ENCODE results near the gene CEP128.
"Not testable (repeated sequence)": the region's sequence is repeated elsewhere in the genome, so short reads cannot be mapped to it uniquely, and the experiment has no call there.

The CEP128 gene

DNA sequence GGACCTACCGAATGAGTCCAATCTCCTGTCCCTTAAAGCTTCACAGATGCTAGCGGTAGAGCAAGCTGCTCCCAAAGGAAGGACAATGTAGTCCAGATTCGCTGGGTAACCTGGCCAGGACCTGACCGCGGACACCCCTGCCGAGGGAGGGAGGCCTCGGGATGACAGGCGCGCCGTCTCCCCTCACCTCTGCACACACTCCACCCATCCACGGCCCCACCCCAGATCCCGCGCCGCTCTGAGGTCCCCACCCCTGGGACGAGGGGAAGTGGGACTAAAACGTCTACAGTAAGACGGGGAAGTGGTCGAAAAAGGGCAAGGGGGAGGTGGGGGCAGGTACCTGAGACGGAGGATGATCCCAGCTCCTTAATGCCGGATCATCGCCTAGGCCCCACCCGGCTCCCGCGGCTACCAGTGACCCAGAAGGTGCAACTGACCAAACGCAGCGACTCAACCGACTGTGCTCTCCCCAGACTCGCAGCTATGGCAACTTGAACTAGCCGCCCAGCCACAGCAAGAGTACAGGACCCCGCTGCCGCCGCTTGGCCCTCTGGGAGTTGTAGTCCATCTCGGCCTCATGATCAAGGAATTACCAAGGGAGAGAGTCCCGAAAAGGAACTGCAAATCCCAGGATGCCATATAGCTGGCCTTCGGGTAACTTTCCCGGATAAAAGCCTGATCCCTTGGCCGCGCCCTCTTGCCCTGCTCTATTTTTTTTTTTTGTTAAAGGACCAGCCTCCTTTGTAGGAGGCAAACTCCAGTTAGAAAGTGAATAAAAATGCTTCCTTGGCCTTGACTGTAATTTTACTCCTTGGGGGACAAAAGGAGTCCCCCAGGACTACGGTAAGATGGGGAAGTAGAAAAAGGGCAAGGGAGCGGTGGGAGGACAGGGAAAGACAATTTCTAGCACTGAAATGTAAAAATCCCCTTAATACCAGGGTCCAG is at the start of gene CEP128:
CEP128 (minus strand) TSS at position 498 of the 945 bp plus-strand sequence.
- DNase-seq, result peak; percentile 99

DNA sequence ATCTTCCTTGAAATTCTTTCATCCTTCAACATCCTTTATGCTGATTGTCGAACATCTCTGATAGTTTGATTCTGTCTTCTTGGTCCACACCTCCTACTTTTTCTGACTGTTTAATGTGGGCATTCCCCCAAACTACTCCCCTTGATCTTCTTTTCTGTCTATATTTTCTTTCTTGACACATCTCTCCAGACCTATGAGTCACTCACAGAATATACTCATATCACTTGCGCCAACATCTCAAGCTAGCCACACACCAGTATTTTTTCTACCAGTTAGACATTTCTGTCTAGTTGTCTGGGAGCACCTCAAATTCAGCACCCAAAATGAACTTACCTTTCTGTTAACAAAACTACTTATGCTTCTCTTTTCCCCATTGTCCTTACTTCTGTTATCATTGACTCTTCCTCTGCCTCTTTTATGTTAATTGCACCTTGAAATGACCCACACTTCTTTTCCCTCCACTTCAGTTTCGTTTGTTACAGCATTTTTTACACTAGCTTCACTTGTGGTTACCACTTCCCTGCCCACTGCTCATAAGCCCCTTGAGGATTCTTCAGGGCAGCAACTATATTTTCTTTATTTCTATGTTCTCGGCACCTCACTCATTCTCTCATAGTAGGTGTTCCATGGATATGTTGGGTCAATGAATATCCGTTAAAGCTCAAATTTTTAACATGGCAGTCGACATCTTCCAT is 47.3 kb upstream of the CEP128 start:
- DNase-seq, result no peak

DNA sequence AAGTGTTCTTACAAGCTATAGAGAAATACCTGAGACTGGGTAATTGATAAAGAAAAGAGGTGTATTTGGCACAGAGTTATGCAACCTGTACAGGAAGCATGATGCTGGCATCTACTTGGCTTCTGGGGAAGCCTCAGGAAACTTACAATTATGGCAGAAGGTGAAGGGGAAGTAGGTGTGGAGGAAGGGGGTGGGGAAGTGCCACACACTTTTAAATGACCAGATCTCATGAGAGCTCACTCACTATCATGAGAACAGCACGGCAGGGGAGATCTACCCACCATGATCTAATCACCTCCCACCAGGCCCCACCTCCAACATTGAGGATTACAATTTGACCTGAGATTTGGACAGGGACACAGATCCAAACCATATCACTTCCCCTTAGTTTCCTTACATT is 46.7 kb upstream of the CEP128 start:
- DNase-seq, result no peak

DNA sequence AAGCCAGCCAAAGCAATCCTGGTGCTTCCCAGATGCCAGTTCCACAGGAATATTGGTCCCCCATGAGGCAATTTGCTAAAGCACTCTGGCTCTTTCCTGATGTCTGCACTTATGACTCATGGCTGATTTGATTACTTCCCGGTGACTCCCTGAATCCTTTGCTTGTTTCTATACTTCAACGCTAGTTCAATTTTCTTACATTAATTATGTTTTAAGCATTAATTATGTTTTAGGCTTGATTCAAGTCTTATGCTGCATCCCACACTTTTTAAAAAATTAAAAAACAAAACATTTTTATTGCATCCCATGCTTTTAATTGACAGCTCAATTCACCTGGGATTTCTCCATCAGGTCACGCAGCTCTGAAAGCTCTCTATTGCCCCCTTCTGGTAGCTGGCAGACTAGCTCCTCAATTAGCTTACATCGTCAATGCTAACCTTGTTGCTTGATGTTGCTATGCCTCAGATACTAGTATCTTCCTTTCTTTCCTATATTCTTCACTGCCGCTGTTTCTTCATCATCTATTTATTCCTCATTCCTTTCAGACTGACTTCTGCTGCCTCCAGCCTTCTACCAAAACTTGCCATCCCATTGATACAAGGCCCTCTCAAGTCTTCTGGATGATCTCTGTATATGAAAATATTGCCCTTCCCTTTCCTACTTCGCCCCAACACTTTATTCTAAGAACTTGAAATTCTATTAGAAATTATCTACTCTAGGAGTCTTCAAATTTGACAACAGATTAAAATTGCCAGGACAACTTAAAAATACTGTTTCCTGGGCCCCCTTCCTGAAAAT is 45.9 kb upstream of the CEP128 start:
- peak; percentile 99 for DNase-seq

DNA sequence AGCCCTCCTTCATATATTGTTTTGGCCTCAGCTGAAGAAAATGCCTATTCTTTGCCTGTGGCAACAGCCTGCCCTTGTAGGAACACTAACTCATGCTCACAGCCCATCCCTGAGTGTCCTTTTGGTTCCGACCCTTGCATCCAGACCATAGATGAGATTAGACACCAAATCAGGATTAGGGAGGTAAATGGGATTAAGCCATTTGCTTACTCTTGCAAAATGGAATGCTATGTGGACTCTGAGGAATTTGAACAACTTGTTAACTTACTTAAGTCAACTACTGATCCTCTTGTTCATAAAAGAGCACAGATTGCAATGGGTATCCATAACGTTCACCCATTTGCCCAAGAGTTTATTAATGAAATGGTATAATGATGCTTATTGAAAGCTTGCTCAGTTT is 41.2 kb upstream of the CEP128 start:
- no peak for DNase-seq

DNA sequence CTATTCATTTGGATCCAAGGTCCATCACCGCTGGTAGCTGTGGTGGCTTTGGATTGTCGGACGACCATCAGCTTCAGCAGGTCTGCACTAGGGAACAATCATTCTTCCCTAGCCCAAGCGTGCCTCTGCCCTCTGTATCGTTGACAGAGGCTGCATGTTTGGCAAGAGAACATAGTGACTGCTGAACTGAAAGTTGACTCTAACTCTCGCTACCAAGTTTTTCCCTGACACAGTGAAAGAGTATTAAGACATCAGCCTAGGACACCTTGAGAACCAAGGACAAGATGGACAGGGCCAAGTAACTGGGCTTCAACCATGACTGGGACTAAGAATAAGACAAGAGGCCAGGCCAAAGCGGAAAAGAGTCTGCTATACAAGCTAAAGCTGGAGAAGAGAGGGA is 40.1 kb upstream of the CEP128 start:
- no peak for DNase-seq

DNA sequence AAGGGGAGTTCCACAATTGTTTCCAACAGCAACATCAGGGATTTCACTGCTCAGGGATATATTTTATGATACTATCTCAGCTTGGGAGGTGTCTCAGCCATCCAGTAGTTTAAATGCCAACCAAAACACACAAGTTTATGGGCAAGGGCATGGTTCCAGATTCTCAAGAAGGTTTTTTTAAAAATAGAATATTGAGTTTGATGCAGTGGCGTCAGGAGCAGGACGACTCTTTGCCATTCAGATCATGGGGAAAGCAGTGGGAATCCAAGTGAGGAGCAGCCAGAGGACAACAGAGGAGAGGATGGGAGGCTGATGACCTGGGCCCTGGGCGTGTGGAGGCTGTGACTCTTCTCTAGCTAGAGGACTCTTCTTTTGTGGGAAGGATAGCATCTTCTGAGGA is 39.6 kb upstream of the CEP128 start:
- no peak for DNase-seq

DNA sequence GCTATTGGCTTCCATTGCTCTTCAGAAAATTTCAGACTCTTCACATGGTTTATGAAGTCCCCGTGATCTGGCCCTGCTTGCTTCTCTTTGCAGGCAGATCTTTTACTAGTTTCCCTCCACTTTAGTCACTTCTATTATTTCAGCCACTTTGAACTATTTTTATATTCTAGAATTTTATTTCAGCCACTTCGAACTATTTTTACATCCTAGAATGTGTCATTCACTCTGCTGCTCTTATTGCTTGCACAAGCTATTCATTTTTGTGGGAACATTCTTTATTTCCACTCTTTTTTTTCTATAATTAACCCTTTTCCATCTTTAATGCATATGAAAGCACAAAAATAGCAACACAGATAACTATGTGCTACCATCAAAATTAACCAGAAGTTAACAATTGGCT is 38.4 kb upstream of the CEP128 start:
- no peak for DNase-seq

DNA sequence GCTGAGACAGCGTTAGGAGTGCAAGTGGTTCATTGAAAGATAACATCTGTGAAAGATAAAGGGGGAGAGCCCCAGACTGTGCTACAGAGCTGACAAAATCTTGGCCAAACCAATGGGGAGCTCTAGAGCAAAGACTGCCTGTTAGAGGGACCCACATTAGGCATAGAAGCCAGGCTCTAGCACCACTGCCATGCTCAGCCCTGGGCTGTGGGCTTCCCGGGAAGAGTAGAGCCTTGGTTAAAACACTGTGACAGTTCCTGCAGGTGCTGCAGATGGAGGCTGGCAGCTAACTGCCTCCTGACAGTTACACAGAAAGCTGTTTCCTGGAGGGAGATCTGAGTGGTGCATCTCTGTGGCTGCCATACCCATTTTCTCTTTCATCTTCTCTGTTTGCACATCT is 36.9 kb upstream of the CEP128 start:
- DNase-seq, result peak; percentile 43

DNA sequence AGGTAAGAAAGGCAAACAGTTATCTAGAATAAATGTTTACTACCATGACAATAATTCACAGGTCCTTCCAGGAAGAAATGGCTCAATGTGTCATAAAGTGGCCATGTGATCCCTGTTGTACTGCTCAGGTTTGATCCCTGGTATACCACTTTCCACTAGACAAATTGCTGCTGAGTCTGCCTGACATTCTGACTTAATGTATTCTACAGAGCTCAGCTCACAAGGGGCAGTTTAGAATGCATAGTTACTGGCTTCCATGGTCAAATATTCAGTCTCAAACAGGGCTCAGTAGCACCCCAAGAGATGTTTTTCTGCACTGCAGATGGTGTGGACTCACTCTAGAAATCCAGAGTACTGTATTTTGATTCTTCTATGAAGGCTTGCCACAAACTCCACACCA is 35.7 kb upstream of the CEP128 start:
- no peak for DNase-seq

DNA sequence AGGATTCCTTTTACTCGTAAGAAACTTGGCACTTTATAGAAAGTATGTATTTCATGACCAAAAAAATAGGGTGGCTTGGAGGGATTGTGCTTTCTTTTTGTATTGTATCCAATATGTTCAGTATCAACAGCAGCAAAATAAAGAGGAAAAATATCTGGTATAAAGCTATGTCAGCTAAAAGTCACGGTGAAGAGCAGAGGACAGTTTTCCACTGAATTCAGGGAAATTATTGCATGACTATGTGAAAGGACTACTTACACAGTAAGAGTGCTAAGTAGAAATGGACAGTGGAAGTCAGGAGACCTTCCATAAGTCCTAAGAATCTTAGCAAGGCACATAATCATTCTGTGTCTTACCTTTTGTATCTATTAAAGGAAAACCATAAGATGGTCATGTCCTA is 33.1 kb upstream of the CEP128 start:
- DNase-seq, result peak; percentile 77

DNA sequence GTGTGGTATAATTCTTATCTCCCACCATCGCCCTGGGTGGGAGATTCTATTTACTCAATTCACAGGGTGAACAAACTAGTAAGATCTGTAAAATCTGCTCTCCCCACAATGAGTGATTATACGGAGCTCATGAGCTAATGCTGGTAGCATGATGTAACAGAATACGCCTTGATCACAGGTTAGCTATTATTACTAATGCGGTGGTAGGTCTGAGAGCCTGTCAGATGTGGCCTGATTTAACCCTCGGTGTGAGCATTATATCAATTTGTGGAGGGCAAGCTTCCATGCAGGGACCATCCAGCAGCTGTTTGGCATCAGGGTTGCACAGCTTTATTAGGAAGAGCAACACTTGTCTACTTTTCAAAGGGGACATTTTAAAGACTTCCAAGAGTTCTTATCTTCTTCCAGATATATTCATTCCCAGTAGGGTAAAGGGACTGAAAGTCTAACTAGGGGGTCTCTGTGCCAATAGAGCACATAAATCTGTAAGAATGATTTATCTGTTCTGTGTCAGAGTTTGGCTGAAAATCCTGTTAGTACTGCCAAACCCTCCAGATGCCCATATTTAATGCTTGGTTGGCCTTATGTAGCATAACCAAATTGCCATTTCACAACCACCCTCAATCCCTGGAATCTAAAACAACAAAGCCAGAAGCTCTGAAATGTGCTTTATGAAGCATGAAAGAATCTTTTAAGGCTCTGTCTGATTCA is 32.5 kb upstream of the CEP128 start:
- peak; percentile 100 for DNase-seq

DNA sequence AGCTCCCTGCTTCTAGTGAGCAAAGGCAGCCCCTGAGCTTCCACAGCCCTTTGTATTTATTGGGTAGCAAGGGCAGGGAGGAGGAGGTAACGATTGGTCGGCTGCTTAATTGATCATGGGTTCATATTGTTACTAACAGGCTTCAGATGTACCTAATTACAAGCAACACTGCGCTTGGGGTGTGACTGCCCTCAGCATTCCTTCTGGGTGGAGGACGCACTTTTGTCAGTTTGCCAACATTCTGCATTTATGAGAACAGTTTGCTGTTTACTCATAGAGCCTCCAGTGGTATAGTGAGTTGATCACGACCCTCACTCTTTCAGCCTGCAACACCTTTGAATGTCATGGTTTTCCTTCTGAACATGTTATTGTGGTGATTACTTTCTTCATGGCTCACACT is 23.5 kb upstream of the CEP128 start:
- DNase-seq, result no peak

DNA sequence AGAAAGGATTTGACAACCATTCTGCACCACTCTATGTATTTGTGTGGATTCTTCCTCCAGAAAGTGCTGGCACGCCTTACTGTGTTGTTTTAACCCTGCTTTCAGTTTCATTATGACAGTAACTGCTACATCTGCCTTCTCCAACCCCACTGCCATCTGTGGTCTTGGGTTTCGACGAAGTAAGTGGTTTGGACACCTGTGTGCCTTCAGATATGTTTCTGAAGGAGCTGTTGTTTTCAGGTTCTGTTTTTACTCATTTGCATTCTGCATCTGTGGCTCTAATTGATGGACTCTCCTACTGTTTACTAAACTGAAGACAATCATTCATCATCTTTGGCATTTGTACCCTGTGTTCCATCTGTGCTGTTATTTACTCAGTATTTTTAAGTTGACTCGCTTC is 18.0 kb upstream of the CEP128 start:
- peak; percentile 100 for DNase-seq

DNA sequence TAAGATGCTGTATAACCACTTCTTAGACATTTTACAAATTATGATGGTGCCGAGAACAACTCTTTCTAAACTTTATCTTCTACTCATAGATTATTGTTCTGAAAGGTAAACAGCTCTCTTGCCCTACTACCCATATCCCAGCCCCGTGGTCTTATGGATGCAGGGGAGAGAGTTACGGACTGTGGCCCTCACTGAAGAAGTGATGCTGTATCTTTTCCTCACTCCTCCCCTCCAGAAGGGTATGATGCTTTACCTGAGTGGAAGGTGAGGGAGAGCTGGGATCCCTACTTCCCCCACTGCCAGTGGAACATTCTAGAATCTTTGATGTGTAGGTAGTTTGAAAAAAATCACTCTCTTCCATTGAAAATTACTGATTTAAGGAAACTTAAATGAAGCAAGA is 17.4 kb upstream of the CEP128 start:
- no peak for DNase-seq

DNA sequence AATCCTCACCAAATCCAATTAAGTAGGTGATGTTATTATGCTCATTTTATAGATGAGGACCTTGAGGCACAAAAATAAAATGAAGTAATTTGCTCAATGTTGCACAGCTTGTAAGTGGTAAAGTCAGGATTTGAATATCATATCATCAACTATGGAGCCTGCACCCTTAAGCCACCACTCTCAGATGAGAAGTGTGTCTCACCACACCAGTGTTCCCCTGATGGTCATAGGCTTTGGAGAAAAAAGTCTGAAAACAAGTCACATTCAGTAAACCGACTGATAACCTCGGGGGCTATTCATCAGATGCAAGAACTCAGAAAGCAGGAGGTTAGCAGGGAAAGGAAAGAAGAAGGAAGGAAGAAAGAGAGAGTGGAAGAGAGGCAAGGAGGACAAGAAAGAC is 16.7 kb upstream of the CEP128 start:
- DNase-seq, result no peak

DNA sequence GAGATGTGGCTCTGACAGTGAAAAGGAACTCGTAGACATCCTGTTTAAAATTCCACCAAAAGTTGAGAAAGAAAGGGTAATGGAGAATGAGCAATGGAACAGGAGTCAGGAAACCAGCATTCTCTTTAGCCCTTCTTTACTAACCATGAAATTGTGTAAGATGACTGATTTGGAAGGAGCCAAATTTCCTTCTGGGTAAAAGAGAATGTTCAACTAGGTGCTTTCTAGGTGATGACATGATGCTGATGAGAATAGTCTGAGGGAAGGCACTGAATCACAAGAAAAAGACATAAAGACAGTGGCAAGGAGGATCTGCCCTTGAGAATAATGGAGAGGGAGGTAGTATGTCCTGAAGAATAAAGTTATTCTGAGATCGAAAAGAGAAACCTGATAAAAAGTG is 16.1 kb upstream of the CEP128 start:
- DNase-seq, result no peak

DNA sequence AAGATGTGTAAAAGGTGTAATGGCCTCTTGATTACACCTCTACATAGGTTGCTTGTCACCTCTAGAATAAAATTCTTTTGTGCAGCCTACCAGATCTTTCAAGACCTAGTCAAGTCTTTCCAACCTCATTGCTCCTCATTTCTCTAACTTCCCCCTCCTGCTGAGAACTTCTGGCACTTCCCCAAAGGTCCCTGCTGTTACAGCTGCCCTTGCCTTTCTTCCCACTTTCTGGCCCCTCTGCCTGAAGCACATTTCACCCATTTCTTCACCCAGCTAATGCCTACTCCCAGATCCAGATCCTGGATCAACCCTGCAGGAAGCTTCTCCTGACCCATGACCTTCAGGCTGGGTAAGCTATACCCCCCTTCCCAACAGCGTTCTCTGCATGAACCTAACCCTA is 15.4 kb upstream of the CEP128 start:
- DNase-seq, result no peak

DNA sequence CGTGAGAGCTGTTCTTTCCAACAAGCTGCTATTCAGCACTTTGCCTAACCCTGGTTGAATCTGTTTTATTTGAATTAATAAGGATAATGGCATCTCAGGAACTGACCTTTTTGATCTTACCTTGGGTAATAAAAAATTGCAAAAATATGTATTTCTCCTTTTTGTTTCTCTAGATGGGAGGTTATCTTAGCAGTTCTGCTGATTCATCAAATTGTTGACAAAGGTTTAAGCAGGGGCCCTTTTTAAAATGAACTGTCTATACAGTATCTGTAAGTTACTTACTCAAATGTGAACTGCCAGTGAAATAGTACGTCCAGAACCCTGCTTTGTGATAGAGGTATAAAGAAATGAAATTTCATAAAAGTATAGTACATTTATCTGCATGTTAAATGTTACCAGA is 14.6 kb upstream of the CEP128 start:
- DNase-seq, result no peak

DNA sequence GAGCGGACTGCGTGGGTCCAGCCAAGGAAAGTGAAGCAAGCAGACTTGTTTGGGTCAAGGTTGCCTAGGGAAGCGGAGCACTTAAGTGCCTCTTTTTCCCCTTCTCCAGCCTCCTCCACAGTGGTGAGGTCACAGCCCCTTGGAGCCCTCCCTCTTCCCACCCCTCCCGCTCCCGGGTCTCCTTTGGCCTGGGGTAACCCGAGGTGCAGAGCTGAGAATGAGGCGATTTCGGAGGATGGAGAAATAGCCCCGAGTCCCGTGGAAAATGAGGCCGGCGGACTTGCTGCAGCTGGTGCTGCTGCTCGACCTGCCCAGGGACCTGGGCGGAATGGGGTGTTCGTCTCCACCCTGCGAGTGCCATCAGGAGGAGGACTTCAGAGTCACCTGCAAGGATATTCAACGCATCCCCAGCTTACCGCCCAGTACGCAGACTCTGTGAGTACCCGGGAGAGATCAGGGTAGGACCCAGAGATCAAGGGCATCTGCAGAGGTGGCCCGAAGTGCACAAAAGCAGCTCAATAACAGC is 13.9 kb upstream of the CEP128 start, which contains the start of gene TSHR:
TSHR (plus strand) TSS at position 206 of the 526 bp plus-strand sequence; CDS start at position 266, 60 bp downstream.
- DNase-seq, result peak; percentile 39

DNA sequence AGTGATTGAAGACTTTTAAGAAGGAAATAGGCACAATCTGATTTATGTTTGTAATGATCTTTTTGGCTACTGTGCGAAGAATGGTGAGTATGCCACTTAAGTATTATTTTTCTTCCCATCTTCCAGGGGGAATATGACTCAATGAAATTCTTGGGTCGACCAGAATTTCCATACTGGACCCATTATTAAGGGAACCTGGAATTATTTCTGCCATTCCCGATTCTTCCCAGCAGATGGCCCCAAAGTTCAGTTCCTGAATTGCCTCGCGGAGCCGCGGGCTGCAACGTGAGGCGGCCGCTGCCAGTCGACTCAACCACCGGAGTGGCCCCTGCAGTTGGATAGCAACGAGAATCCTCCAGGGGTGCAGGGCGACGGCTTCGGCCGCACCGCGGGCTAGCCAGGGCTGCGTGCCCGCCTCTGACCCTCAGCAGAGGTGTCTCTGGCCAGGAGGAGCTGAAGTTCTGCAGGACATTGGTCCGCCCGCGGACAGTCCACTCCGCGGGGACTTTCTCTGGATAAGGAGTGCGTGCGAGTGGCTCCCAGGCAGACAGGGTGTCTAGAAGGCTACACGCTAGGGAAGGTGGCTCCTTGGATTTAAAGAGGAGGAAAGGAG is 13.3 kb upstream of the CEP128 start:
- DNase-seq, result peak; percentile 96

DNA sequence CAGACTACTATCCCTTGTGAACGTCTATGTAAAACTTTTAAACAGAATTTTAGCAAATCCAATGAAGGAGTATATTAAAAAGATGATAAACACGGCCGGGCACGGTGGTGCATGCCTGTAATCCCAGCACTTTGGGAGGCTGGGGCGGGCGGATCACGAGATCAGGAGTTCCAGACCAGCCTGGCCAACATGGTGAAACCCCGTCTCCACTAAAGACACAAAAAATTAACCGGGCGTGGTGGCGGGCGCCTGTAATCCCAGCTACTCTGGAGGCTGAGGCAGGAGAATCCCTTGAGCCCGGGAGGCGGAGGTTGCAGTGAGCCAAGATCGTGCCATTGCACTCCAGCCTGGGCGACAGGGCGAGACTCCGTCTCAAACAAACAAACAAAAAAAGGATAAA is 11.7 kb upstream of the CEP128 start:
- DNase-seq, result not testable (repeated sequence)
